H9 (cell line): ENCODE measurements around the gene RIC8A. TPM values are rescaled to one million over a fixed set of nuclear protein-coding genes. Genes with fewer than 3 reads are reported as not detected.

ENCODE experiments used
- DNase-seq: peaks from one replicate; pipeline ENCODE4 v3.0.0-alpha.2; 2017
- H2AFZ ChIP-seq: one replicate; pipeline ENCODE4 v1.6.1; 2013; ENCODE audit warnings: mild to moderate bottlenecking, low read length, control low read depth, moderate library complexity
- H2AK5ac ChIP-seq: 2 replicates; pipeline ENCODE4 v1.6.1; 2013; ENCODE audit warnings: low read length, control low read depth, mixed read lengths; ENCODE audit not compliant: insufficient read length
- H2BK120ac ChIP-seq: one replicate; pipeline ENCODE4 v1.6.1; 2013; ENCODE audit warnings: low read depth, mild to moderate bottlenecking, low read length, control low read depth, inconsistent platforms; ENCODE audit not compliant: poor library complexity, severe bottlenecking
- H2BK12ac ChIP-seq: 2 replicates; pipeline ENCODE4 v1.6.1; 2013; ENCODE audit warnings: low read length, control low read depth, mixed read lengths, low read depth; ENCODE audit not compliant: insufficient read length
- H2BK15ac ChIP-seq: 2 replicates; pipeline ENCODE4 v1.6.1; 2013; ENCODE audit warnings: low read depth, low read length, control low read depth
- H2BK20ac ChIP-seq: one replicate; pipeline ENCODE4 v1.6.1; 2013; ENCODE audit warnings: low read depth, mild to moderate bottlenecking, low read length, control low read depth, inconsistent platforms; ENCODE audit not compliant: poor library complexity, severe bottlenecking
- H2BK5ac ChIP-seq: 2 replicates; pipeline ENCODE4 v1.6.1; 2013; ENCODE audit warnings: low read length, control low read depth, mixed read lengths; ENCODE audit not compliant: insufficient read length
- H3K14ac ChIP-seq: 2 replicates; pipeline ENCODE4 v1.6.1; 2013; ENCODE audit warnings: low read length, control low read depth; ENCODE audit not compliant: insufficient read depth
- H3K18ac ChIP-seq: 2 replicates; pipeline ENCODE4 v1.6.1; 2013; ENCODE audit warnings: low read depth, mild to moderate bottlenecking, mixed read lengths, low read length, control low read depth; ENCODE audit not compliant: insufficient read length
- H3K23ac ChIP-seq: 2 replicates; pipeline ENCODE4 v1.6.1; 2013; ENCODE audit warnings: low read length, control low read depth, mixed read lengths, low read depth; ENCODE audit not compliant: insufficient read length
- H3K23me2 ChIP-seq: 2 replicates; pipeline ENCODE4 v1.6.1; 2013; ENCODE audit warnings: low read depth, mild to moderate bottlenecking, mixed read lengths, low read length, control low read depth; ENCODE audit not compliant: insufficient read length, poor library complexity, severe bottlenecking
- H3K27ac ChIP-seq: 2 replicates; pipeline ENCODE4 v1.5.1; 2013; ENCODE audit warnings: low read length, control low read depth, mixed read lengths, low read depth; ENCODE audit not compliant: insufficient read length
- H3K27me3 ChIP-seq: 2 replicates; pipeline ENCODE4 v1.6.1; 2013; ENCODE audit warnings: low read length, control low read depth, inconsistent platforms; ENCODE audit not compliant: insufficient read depth
- H3K4ac ChIP-seq: 2 replicates; pipeline ENCODE4 v1.6.1; 2013; ENCODE audit warnings: low read depth, mild to moderate bottlenecking, control low read depth, inconsistent platforms, low read length, moderate library complexity
- H3K4me1 ChIP-seq: 2 replicates; pipeline ENCODE4 v1.6.1; 2013; ENCODE audit warnings: low read length, control low read depth, inconsistent platforms; ENCODE audit not compliant: insufficient read depth
- H3K4me2 ChIP-seq: 2 replicates; pipeline ENCODE4 v1.6.1; 2013; ENCODE audit warnings: low read length, control low read depth, mixed read lengths; ENCODE audit not compliant: insufficient read length, insufficient read depth
- H3K56ac ChIP-seq: 2 replicates; pipeline ENCODE4 v1.6.1; 2013; ENCODE audit warnings: low read depth, mild to moderate bottlenecking, mixed read lengths, low read length, control low read depth; ENCODE audit not compliant: insufficient read length
- H3K79me1 ChIP-seq: 2 replicates; pipeline ENCODE4 v1.6.1; 2013; ENCODE audit warnings: low read depth, mild to moderate bottlenecking, moderate library complexity, low read length, control low read depth, inconsistent platforms; ENCODE audit not compliant: insufficient read depth, poor library complexity, severe bottlenecking
- H3K79me2 ChIP-seq: 2 replicates; pipeline ENCODE4 v1.6.1; 2013; ENCODE audit warnings: low read length, control low read depth, inconsistent platforms; ENCODE audit not compliant: insufficient read depth
- H3K9ac ChIP-seq: 2 replicates; pipeline ENCODE4 v1.6.1; 2013; ENCODE audit warnings: low read length, control low read depth, mixed read lengths; ENCODE audit not compliant: insufficient read length; ENCODE audit errors: extremely low read depth
- H3K9me3 ChIP-seq: one replicate; pipeline ENCODE4 v1.6.1; 2013; ENCODE audit warnings: low read depth, low read length, inconsistent platforms; ENCODE audit not compliant: control insufficient read depth
- H3T11ph ChIP-seq: one replicate; pipeline ENCODE4 v1.6.1; 2013; ENCODE audit warnings: mild to moderate bottlenecking, low read length, control low read depth, inconsistent platforms
- H4K20me1 ChIP-seq: one replicate; pipeline ENCODE4 v1.6.1; 2013; ENCODE audit not compliant: control insufficient read depth, insufficient read length, insufficient read depth
- H4K5ac ChIP-seq: 2 replicates; pipeline ENCODE4 v1.6.1; 2013; ENCODE audit warnings: low read depth, mild to moderate bottlenecking, mixed read lengths, low read length, control low read depth; ENCODE audit not compliant: insufficient read length
- H4K8ac ChIP-seq: replicated peaks from 2 replicates; pipeline ENCODE4 v1.6.1; 2013; ENCODE audit warnings: low read length, control low read depth, mixed read lengths, low read depth; ENCODE audit not compliant: insufficient read length
- H4K91ac ChIP-seq: 2 replicates; pipeline ENCODE4 v1.6.1; 2013; ENCODE audit warnings: low read depth, mild to moderate bottlenecking, moderate library complexity, mixed read lengths, low read length, control low read depth; ENCODE audit not compliant: insufficient read length
- H3K27ac Mint-ChIP-seq, 3 experiments: 2 replicates in 2 of 3; 3 replicates in 1 of 3; pipeline ENCODE4 v1.8.0; 2020 to 2021; ENCODE audit warnings: mixed read lengths in 3 of 3, mild to moderate bottlenecking in 1 of 3, moderate library complexity in 1 of 3
- H3K27me3 Mint-ChIP-seq: 2 replicates; pipeline ENCODE4 v1.8.0; 2021; ENCODE audit warnings: low read depth, mild to moderate bottlenecking, moderate library complexity, mixed read lengths
- H3K36me3 Mint-ChIP-seq, 3 experiments: 2 replicates in 2 of 3; 3 replicates in 1 of 3; pipeline ENCODE4 v1.8.0; 2020 to 2021; ENCODE audit warnings: low read depth in 3 of 3, mixed read lengths in 3 of 3; ENCODE audit not compliant: insufficient read depth in 1 of 3
- H3K4me1 Mint-ChIP-seq, 2 experiments: 2 replicates each; pipeline ENCODE4 v1.8.0; 2020; ENCODE audit warnings: mixed read lengths in 2 of 2
- H3K4me3 Mint-ChIP-seq, 2 experiments: 2 replicates in 1 of 2; 3 replicates in 1 of 2; pipeline ENCODE4 v1.8.0; 2020 to 2021; ENCODE audit warnings: mild to moderate bottlenecking in 2 of 2, mixed read lengths in 2 of 2, moderate library complexity in 1 of 2
- H3K9me3 Mint-ChIP-seq, 2 experiments: 2 replicates in 1 of 2; 3 replicates in 1 of 2; pipeline ENCODE4 v1.8.0; 2020; ENCODE audit warnings: mild to moderate bottlenecking in 2 of 2, mixed read lengths in 2 of 2, moderate library complexity in 1 of 2
- WGBS: extraction: QIAGEN DNeasy Blood & Tissue Kit; methylation state at CpG from one replicate; pipeline ENCODE4 v1.1.7; 2013; ENCODE audit warnings: missing lambda C conversion rate, low lambda C conversion rate, mixed read lengths; ENCODE audit not compliant: insufficient read length; ENCODE audit errors: extremely low coverage; 5-methylcytosine and 5-hydroxymethylcytosine counted together
- total RNA-seq: library from RNA; stranded (reverse); gene quantifications from 2 replicates; pipeline ENCODE4 v1.2.1, GENCODE V29; 2021
- TF ChIP-seq, protein P1 (sequence below): fragments of 200-600 bp; sonication (generic); conservative IDR thresholded peaks from 3 replicates; pipeline ENCODE4 v1.8.0; 2021; ENCODE audit warnings: antibody characterized with exemption, mild to moderate bottlenecking

RIC8A gene
- total RNA-seq, 1 experiment from 2014 or later = 94.9 TPM

DNA sequence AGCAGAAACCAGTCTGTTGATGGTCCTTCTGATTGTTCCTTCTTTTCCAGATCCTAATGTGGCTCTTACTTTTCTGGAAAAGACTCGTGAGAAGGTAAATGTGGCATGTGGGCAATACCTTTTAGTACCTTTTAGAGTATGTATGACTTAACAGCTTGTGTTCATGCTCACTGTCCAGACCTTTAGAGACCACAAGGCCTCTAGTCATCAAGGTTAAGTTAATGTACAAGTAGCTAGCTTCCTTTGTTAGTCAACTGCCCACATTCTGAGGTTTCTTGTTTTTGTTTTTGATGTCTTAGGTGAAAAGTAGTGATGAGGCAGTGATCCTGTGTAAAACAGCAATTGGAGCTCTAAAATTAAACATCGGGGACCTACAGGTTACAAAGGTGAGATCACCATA is 36.9 kb downstream of the RIC8A start:
- H3K4me3 Mint-ChIP-seq = no peak overlapping the region
- TF ChIP-seq, protein P1, sequence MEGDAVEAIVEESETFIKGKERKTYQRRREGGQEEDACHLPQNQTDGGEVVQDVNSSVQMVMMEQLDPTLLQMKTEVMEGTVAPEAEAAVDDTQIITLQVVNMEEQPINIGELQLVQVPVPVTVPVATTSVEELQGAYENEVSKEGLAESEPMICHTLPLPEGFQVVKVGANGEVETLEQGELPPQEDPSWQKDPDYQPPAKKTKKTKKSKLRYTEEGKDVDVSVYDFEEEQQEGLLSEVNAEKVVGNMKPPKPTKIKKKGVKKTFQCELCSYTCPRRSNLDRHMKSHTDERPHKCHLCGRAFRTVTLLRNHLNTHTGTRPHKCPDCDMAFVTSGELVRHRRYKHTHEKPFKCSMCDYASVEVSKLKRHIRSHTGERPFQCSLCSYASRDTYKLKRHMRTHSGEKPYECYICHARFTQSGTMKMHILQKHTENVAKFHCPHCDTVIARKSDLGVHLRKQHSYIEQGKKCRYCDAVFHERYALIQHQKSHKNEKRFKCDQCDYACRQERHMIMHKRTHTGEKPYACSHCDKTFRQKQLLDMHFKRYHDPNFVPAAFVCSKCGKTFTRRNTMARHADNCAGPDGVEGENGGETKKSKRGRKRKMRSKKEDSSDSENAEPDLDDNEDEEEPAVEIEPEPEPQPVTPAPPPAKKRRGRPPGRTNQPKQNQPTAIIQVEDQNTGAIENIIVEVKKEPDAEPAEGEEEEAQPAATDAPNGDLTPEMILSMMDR = no peak
- Histone ChIP-seq H3K4me1 (no peaks in the 10 kb centered on the region), H4K5ac (no peak overlapping the region), H3K9ac (no peak overlapping the region), H2BK15ac (no peak overlapping the region), H2AK5ac (no peak overlapping the region), H4K91ac (no peak overlapping the region), H3K27ac (no peak overlapping the region), H3K79me1 (peaks cover 7% of the 10 kb centered on the region), H3K23me2 (no peaks in the 10 kb centered on the region), H3K9me3 (no peaks in the 10 kb centered on the region), H2BK5ac (no peak overlapping the region), H3K14ac (no peak overlapping the region), H3K56ac (no peak overlapping the region), H3T11ph (no peak overlapping the region), H3K4ac (no peak overlapping the region), H3K79me2 (no peaks in the 10 kb centered on the region), H4K20me1 (no peaks in the 10 kb centered on the region), H2BK12ac (no peak overlapping the region), H3K23ac (no peak overlapping the region), H3K27me3 (no peaks in the 10 kb centered on the region), H2AFZ (no peak overlapping the region), H3K4me2 (no peak overlapping the region), H2BK120ac (no peak overlapping the region), H3K18ac (no peak overlapping the region), H4K8ac (no peak overlapping the region), H2BK20ac (no peak overlapping the region)
- peaks cover 52 to 90% (median 68%) of the 10 kb centered on the region in 3 experiments; a peak in 6 of 7 replicates for H3K36me3 Mint-ChIP-seq
- H3K27ac Mint-ChIP-seq = no peak overlapping the region
- no peak for DNase-seq
- no CpG with 5 or more reads among the region's 2 CpGs for WGBS
- no peaks in the 10 kb centered on the region for H3K4me1 Mint-ChIP-seq
- no peaks in the 10 kb centered on the region for H3K9me3 Mint-ChIP-seq
- H3K27me3 Mint-ChIP-seq = no peaks in the 10 kb centered on the region; the same call in 1 of the 2 replicates
